WTC11 (cell line): ENCODE data around the gene NHSL1.

Experiments used
- CREB1 ChIP-seq: sonication (generic); formaldehyde crosslinking; IDR thresholded peaks from 2 replicates; pipeline ENCODE4 v1.8.0; 2023; ENCODE audit warnings: mild to moderate bottlenecking, missing genetic modification reagents
- CREM ChIP-seq: sonication (generic); formaldehyde crosslinking; IDR thresholded peaks from 2 replicates; pipeline ENCODE4 v1.8.1; 2022; ENCODE audit warnings: mild to moderate bottlenecking, missing genetic modification reagents, moderate library complexity
- FOXK1 ChIP-seq: sonication (generic); formaldehyde crosslinking; IDR thresholded peaks from 2 replicates; pipeline ENCODE4 v1.8.0; 2022; ENCODE audit warnings: mild to moderate bottlenecking, moderate library complexity, missing genetic modification reagents
- NR3C1 ChIP-seq: sonication (generic); formaldehyde crosslinking; conservative IDR thresholded peaks from 2 replicates; pipeline ENCODE4 v1.8.1; 2023; ENCODE audit warnings: low read depth, mild to moderate bottlenecking, missing genetic modification reagents
- RELA ChIP-seq: sonication (generic); formaldehyde crosslinking; IDR thresholded peaks from 2 replicates; pipeline ENCODE4 v1.8.1; 2022; ENCODE audit warnings: missing genetic modification reagents, mild to moderate bottlenecking, borderline replicate concordance
- TF ChIP-seq, protein P1 (sequence below): fragments of 200-600 bp; IDR thresholded peaks from 2 replicates; pipeline ENCODE4 v1.8.0; 2022; ENCODE audit warnings: antibody characterized with exemption
- TF ChIP-seq, protein P2 (sequence below): sonication (generic); formaldehyde crosslinking; IDR thresholded peaks from 2 replicates; pipeline ENCODE4 v1.8.1; 2023; ENCODE audit warnings: mild to moderate bottlenecking, moderate library complexity, missing genetic modification reagents

DNA sequence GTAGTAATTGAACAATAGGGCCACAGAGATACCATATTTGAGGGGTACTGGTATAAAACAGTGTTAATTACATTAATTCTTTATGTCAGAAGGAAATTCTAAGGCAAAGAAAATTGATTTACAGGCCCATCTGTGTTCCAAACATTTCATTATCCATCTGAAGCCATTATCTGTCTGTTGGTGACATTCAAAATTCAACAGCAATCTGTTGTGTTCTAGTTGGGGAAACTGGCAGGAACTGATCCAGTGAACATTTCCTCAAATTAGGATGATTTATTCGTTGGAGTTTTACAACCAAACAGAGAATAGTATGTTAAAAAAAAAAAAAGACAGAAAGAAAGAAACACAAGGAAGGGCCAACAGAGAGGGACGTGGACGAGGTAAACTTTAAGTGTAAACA, 65.2 kb downstream of the NHSL1 start:
- TF ChIP-seq CREM (CRISPR knock-in tag) (no peak), CREB1 (CRISPR knock-in tag) (no peak), NR3C1 (CRISPR knock-in tag) (no peak), RELA (CRISPR knock-in tag) (no peak), FOXK1 (no peak)
- TF ChIP-seq, protein P1, sequence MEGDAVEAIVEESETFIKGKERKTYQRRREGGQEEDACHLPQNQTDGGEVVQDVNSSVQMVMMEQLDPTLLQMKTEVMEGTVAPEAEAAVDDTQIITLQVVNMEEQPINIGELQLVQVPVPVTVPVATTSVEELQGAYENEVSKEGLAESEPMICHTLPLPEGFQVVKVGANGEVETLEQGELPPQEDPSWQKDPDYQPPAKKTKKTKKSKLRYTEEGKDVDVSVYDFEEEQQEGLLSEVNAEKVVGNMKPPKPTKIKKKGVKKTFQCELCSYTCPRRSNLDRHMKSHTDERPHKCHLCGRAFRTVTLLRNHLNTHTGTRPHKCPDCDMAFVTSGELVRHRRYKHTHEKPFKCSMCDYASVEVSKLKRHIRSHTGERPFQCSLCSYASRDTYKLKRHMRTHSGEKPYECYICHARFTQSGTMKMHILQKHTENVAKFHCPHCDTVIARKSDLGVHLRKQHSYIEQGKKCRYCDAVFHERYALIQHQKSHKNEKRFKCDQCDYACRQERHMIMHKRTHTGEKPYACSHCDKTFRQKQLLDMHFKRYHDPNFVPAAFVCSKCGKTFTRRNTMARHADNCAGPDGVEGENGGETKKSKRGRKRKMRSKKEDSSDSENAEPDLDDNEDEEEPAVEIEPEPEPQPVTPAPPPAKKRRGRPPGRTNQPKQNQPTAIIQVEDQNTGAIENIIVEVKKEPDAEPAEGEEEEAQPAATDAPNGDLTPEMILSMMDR: no peak
- TF ChIP-seq, protein P2, sequence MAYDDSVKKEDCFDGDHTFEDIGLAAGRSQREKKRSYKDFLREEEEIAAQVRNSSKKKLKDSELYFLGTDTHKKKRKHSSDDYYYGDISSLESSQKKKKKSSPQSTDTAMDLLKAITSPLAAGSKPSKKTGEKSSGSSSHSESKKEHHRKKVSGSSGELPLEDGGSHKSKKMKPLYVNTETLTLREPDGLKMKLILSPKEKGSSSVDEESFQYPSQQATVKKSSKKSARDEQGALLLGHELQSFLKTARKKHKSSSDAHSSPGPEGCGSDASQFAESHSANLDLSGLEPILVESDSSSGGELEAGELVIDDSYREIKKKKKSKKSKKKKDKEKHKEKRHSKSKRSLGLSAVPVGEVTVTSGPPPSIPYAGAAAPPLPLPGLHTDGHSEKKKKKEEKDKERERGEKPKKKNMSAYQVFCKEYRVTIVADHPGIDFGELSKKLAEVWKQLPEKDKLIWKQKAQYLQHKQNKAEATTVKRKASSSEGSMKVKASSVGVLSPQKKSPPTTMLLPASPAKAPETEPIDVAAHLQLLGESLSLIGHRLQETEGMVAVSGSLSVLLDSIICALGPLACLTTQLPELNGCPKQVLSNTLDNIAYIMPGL (CRISPR knock-in tag): no peak
